Spinal cord (tissue), 10 donors: Measurements from ENCODE around the gene TMPRSS11E. TPM values are rescaled to one million over a fixed set of nuclear protein-coding genes. Genes with fewer than 3 reads are reported as not detected.
"Not testable (repeated sequence)": the region's sequence is repeated elsewhere in the genome, so short reads cannot be mapped to it uniquely, and the experiment has no call there.

Source experiments
- DNase-seq, 6 donors: peaks; one replicate each; pipeline versions ENCODE4 v3.0.0 to v3.0.0-alpha.2; 2013 to 2015; ENCODE audit warnings: low spot score in 6 of 6, low read depth in 4 of 6
- H3K27ac ChIP-seq: one replicate; pipeline ENCODE4 v1.5.1; 2013; ENCODE audit warnings: low read depth, low read length, control low read depth
- H3K27me3 ChIP-seq: one replicate; pipeline ENCODE4 v1.6.1; 2013; ENCODE audit warnings: low read length; ENCODE audit not compliant: control insufficient read depth, insufficient read depth
- H3K36me3 ChIP-seq: one replicate; pipeline ENCODE4 v1.6.1; 2013; ENCODE audit warnings: low read length; ENCODE audit not compliant: control insufficient read depth, insufficient read depth
- H3K4me1 ChIP-seq: one replicate; pipeline ENCODE4 v1.6.1; 2013; ENCODE audit warnings: low read length; ENCODE audit not compliant: control insufficient read depth, insufficient read depth
- H3K4me3 ChIP-seq: one replicate; pipeline ENCODE4 v1.5.1; 2013; ENCODE audit warnings: low read depth, low read length, control low read depth
- H3K9me3 ChIP-seq: one replicate; pipeline ENCODE4 v1.6.1; 2013; ENCODE audit warnings: low read length; ENCODE audit not compliant: control insufficient read depth, insufficient read depth
- WGBS: methylation state at CpG from one replicate; pipeline ENCODE4 v1.1.5; 2013; ENCODE audit warnings: missing lambda C conversion rate; ENCODE audit not compliant: insufficient coverage; 5-methylcytosine and 5-hydroxymethylcytosine counted together
- long read RNA-seq, 4 donors: transcript quantifications; one replicate each; lab custom pipeline, GENCODE V29; 2026
- polyA plus RNA-seq, 2 donors: library from polyadenylated mRNA; unstranded; fragments of 120-200 nt; gene quantifications; one replicate each; pipeline ENCODE4 v1.2.1, GENCODE V29; 2013; ENCODE audit not compliant: insufficient read length in 2 of 2
- total RNA-seq, 2 donors: library from RNA; depleted of rRNA in 1 of 2; stranded (reverse); fragments of 120-200 nt in 1 of 2; fragments of >200 nt in 1 of 2; gene quantifications; one replicate each; pipeline versions ENCODE4 v1.2.3 to v1.2.4, GENCODE V29; 2013 to 2014
- donor health status: healthy.

TMPRSS11E gene, protein sequence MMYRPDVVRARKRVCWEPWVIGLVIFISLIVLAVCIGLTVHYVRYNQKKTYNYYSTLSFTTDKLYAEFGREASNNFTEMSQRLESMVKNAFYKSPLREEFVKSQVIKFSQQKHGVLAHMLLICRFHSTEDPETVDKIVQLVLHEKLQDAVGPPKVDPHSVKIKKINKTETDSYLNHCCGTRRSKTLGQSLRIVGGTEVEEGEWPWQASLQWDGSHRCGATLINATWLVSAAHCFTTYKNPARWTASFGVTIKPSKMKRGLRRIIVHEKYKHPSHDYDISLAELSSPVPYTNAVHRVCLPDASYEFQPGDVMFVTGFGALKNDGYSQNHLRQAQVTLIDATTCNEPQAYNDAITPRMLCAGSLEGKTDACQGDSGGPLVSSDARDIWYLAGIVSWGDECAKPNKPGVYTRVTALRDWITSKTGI
- total RNA-seq (not detected), polyA plus RNA-seq (not detected)
- long read RNA-seq, donor 1: 0 reads
- long read RNA-seq, donor 2: 0 reads
- long read RNA-seq, donor 3: 0 reads
- long read RNA-seq, donor 4: 0 reads

DNA sequence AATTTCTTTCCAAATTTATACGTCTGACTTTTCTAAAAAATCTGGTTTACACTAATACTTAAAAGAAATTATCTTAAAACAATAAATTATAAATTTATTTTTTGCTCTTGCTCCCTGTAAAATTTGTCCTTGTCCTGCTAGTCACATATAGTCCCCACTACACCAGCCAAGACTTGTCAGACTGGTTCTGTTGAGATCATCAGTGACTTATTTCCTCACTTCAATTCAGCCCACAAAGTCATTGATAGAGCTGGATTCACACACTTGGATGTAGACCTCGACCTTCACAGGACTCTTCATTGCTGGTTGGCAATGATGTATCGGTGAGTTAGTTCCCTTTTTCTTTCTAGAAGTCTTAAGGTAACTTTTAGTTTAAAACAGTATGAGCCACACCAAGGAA lies at the start of gene TMPRSS11E:
Gene TMPRSS11E, plus strand, starts transcription at position 263 of the 400 bp plus-strand sequence. Its CDS starts 50 bp downstream, at position 313.
- H3K4me3 ChIP-seq: no peak within 1 kb of the TSS
- H3K4me1 ChIP-seq: no peaks in the 10 kb centered on the region
- H3K36me3 ChIP-seq: no peaks in the 10 kb centered on the region
- no peak within 1 kb of the TSS for H3K27ac ChIP-seq
- whole genome bisulfite sequencing: no CpG with 5 or more reads among the region's 3 CpGs
- no peaks in the 10 kb centered on the region for H3K27me3 ChIP-seq
- DNase-seq: no peak
- no peaks in the 10 kb centered on the region for H3K9me3 ChIP-seq

DNA sequence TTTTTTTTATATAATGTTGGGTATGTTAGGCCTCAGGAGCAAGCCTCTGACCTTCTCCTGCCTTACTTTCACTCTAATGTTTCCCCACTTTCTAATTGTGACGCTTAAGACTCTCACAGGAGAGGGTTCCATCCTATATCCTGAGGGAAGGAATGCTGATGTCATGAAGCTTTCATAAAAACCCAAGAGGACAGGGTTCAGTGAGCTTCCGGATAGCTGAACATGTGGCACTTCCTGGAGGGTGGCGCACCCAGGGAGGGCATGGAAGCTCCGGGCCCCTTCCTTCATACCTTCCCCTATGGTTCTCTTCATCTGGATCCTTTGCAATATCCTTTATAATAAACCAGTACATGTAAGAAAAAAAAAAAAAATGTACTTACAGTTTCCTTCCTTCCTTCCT lies 48.0 kb upstream of the TMPRSS11E start:
- Histone ChIP-seq H3K36me3 (no peaks in the 10 kb centered on the region), H3K4me1 (no peaks in the 10 kb centered on the region), H3K4me3 (no peak overlapping the region), H3K9me3 (no peaks in the 10 kb centered on the region), H3K27me3 (no peaks in the 10 kb centered on the region), H3K27ac (no peak overlapping the region)
- no peak for DNase-seq
- WGBS: 100% methylated on average over 1 of the region's 4 CpGs

DNA sequence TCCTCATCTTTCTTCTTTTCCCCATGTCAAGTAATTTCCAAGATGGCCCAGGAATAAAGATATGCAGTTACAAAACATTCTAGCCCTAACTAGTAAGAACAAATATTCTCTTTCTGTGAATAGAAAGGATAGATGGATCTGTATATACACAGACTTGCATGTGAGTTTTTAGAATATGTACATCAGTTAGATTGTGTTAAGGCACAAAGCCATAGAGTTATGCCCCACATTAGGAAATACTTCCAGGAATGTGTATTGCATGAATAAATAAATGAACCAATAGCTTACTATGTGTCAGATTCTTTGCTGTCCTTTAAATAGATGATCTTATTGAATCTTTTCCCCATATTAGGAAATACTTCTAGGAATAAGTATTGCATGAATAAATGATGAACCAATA lies 46.0 kb upstream of the TMPRSS11E start:
- H3K27ac ChIP-seq: no peak overlapping the region
- no peaks in the 10 kb centered on the region for H3K27me3 ChIP-seq
- H3K9me3 ChIP-seq: no peaks in the 10 kb centered on the region
- H3K4me1 ChIP-seq: no peaks in the 10 kb centered on the region
- no peak overlapping the region for H3K4me3 ChIP-seq
- no peaks in the 10 kb centered on the region for H3K36me3 ChIP-seq
- no peak for DNase-seq

DNA sequence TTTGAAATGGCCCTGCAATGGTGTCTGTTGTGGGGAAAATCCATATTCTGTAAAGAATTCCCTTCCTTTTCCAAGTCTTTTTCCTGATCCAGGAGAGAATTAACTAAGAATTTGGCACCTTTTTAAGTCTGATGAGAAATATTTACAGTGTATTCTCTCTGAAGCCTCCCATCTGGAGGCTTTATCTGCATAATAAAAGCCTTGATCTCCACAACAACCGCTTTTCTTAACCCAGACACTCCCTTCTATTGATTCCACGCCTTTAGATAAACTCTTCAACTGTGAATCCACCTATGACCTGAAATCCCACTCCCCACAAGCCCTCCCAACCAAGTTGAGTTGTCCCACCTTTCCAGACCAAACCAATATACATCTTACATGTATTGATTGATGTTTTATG lies 43.1 kb upstream of the TMPRSS11E start:
- Histone ChIP-seq H3K4me3 (no peak overlapping the region), H3K4me1 (no peaks in the 10 kb centered on the region), H3K27ac (no peak overlapping the region), H3K27me3 (no peaks in the 10 kb centered on the region), H3K9me3 (no peaks in the 10 kb centered on the region), H3K36me3 (no peaks in the 10 kb centered on the region)
- WGBS: 39% methylated on average over 2 of the region's 2 CpGs
- DNase-seq: no peak

DNA sequence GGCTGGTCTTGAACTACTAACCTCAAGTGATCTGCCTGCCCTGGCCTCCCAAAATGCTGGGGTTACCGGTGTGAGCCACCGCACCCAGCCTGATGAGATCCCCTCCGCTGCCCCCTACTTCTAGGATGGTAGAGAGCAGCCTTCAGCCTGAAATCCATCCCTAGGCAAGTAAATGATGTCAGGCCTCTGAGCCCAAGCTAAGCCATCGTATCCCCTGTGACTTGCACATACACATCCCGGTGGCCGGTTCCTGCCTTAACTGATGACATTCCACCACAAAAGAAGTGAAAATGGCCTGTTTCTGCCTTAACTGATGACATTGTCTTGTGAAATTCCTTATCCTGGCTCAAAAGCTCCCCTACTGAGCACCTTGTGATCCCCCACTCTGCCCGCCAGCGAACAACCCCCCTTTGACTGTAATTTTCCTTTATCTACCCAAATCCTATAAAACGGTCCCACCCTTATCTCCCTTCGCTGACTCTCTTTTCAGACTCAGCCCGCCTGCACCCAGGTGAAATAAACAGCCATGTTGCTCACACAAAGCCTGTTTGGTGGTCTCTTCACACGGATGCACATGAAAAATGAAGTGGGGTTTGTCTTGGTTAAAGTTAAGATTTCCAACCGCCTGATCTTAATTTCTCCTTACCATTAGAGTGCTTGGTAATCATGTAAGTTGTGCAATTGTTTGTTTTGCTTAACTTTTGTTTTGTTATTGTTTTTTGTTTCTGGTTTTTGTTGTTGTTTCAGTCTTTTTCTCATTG lies 41.4 kb upstream of the TMPRSS11E start:
- H3K4me3 ChIP-seq, DNase-seq, H3K27ac ChIP-seq, H3K9me3 ChIP-seq, H3K27me3 ChIP-seq, H3K36me3 ChIP-seq, H3K4me1 ChIP-seq: not testable (repeated sequence)
- 59% methylated on average over 9 of the region's 13 CpGs for WGBS

DNA sequence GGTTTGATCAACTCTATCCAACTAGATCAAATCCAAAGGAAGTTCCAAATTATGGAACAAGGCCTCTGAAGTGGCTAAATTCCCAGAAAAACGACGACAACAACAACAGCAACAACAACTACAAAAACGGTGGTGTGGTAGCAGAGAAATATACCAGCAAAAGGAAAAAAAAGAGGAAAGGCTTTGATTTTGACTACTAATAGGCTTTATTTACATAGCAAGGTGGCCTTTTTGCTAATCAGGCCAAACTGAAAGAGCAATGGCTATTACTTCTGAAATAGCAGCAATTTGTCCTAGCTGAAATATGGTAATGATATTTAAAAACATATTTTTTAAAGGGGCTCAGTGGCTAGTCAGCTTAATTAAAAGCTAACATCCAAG lies 40.8 kb upstream of the TMPRSS11E start:
- Histone ChIP-seq H3K4me3 (no peak overlapping the region), H3K27ac (no peak overlapping the region), H3K4me1 (no peaks in the 10 kb centered on the region), H3K9me3 (no peaks in the 10 kb centered on the region), H3K36me3 (no peaks in the 10 kb centered on the region), H3K27me3 (no peaks in the 10 kb centered on the region)
- no CpG with 5 or more reads among the region's 3 CpGs for WGBS
- DNase-seq: no peak

DNA sequence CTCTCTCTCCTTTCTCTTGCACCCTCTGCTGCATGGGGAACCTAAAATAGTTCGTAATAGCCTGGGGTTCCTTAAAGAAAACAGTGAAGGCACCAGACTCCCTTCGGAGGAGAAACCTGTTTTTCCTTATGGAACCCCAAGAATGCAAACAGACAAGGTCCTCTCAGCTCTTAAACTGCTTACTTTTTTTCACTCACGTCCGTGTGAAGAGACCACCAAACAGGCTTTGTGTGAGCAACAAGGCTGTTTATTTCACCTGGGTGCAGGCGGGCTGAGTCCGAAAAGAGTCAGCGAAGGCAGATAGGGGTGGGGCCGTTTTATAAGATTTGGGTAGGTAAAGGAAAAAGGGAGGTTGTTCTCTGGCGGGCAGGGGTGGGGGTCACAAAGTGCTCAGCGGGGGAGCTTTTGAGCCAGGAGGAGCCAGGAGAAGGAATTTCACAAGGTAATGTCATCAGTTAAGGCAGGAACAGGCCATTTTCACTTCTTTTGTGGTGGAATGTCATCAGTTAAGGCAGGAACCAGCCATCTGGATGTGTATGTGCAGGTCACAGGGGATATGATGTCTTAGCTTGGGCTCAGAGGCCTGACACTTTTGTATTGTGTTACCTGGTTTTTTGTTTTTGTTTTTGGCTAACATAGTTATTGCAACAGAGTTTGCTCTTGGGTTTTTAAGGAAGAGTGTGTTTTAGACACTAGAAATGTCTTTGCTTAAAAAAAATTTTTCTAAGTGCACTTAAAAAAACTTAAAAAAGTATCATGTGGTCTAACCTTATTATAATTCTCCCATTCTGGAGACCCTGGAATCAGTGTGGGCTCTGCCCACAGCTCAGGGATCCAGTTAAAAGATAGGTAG lies 40.0 kb upstream of the TMPRSS11E start:
- not testable (repeated sequence) for H3K27ac ChIP-seq, H3K4me1 ChIP-seq, DNase-seq, H3K36me3 ChIP-seq, H3K4me3 ChIP-seq, H3K27me3 ChIP-seq, H3K9me3 ChIP-seq
- WGBS: 44% methylated on average over 8 of the region's 10 CpGs

DNA sequence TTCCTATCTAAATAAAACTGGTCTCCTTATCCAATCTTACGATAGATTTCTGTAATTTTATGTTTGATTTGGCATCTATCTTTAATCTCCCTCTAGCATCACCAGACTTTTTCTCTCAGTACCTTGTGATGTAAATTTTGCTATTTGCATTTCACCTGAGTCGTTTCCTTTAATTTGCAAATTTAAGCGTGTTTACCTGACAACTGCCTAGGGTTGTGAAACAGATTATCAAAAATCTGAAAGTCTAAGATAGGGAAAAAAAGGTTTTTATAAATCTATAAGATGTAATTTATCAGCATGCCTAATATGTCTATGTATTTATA lies 39.4 kb upstream of the TMPRSS11E start:
- no CpG with 5 or more reads among the region's 3 CpGs for WGBS
- no peaks in the 10 kb centered on the region for H3K36me3 ChIP-seq

DNA sequence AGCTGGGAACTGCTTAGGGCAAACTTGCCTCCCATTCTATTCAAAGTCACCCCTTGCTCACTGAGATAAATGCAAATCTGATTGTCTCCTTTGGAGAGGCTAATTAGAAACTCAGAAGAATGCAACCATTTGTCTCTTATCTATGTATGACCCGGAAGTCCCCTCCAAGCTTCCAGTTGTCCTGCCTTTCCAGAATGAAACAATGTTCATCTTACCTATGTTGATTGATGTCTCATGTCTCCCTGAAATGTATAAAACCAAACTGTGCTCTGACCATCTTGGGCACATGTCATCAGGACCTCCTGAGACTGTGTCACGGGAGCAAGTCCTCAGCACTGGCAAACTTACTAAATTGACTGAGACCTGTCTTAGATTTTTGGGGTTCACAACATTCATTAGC lies 37.1 kb upstream of the TMPRSS11E start:
- no peak overlapping the region for H3K4me3 ChIP-seq
- DNase-seq: no peak
- no peak overlapping the region for H3K27ac ChIP-seq
- 88% methylated on average over 1 of the region's 2 CpGs for WGBS
- H3K4me1 ChIP-seq: no peaks in the 10 kb centered on the region
- H3K9me3 ChIP-seq: no peaks in the 10 kb centered on the region
- H3K27me3 ChIP-seq: no peaks in the 10 kb centered on the region
- H3K36me3 ChIP-seq: no peaks in the 10 kb centered on the region

More for the DNA sequence above, 39.4 kb upstream of the TMPRSS11E start:
- no peak for DNase-seq
- no peaks in the 10 kb centered on the region for H3K4me1 ChIP-seq
- no peaks in the 10 kb centered on the region for H3K9me3 ChIP-seq
- H3K27ac ChIP-seq: no peak overlapping the region
- no peak overlapping the region for H3K4me3 ChIP-seq
- H3K27me3 ChIP-seq: no peaks in the 10 kb centered on the region
